GM19438 (cell line): ENCODE results near the gene CACNA1C.
"Not testable (repeated sequence)": the region's sequence is repeated elsewhere in the genome, so short reads cannot be mapped to it uniquely, and the experiment has no call there.

Experiments used
- ATAC-seq: cut with Tn5 transposase; IDR thresholded peaks from one replicate; pipeline ENCODE4 v1.9.1; 2021; ENCODE audit warnings: low read depth; ENCODE audit not compliant: unreplicated experiment

CACNA1C gene

DNA sequence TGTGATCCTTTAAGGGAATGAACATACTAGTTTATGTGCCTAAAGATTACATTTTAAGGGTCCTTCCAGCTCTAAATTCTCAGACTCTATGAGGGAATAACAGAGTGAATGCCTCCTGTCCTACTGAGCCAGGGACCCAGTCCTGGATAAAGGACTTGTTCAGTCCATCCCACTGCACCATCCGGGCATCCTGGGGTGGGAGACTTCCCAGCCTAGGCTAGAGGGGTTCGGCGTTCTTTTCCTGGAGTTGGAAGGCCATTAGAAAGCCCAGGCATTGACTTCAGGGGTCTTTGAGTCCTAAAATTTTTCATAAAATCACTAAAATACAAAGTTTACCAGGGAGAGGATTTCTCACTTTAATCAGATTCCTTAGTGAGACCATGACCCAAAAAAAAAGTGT lies 614.1 kb downstream of the CACNA1C start:
- no peak for ATAC-seq

DNA sequence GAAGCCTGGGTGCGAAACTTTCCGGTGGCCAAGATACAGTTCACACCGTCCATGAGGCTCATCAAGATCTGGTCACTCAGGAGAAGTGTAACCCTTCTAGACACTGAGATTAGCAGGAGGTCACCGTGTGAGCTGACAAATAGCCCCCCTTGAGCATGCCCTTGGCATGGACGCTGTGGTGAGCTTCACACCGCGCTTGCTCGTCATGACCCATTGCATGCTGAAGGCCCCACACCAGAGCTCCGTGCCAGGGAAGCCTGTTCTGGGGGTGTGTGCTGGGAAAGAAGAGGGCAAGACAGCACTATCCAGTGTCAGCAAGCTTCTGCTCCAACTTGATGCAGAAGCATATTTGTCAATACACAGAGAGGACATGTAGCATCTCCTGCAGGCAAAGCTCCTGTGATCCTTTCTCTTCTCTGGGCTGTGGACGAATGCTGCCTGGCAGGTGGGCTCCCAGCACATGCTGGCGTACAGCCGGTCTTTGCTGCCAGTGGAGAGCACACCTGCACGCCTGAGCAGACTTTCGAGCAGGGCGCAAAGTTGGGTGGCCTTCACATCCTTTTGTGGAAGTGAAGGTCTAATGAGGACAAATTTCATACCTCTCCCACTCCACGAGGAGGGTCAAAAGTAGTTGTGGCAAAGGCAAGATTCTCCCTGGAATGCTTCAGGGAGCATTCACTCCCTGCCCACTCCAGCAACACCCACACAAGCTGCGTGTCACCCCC lies 615.1 kb downstream of the CACNA1C start:
- no peak for ATAC-seq

DNA sequence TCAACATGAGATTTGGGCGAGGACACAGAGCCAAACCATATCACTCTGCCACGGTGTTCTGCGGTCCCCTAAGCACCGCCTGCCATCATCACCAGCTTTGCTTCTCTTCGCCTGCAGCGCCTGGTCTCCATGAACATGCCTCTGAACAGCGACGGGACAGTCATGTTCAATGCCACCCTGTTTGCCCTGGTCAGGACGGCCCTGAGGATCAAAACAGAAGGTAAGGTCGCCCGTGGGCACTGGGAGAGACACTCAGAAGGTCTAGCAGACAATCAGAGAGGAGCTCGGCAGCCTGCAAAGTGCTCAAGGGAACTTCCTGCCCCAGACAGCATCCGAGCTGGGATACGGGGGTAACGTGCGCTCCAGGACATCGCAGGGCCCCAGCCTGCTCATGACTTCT lies 616.0 kb downstream of the CACNA1C start:
- ATAC-seq: no peak

- no peak for ATAC-seq
These were observed 616.8 kb downstream of the CACNA1C start for GRCh38 chr12:2669560-2669959.

- no peak for ATAC-seq
These were observed 620.1 kb downstream of the CACNA1C start for GRCh38 chr12:2672863-2673262.

DNA sequence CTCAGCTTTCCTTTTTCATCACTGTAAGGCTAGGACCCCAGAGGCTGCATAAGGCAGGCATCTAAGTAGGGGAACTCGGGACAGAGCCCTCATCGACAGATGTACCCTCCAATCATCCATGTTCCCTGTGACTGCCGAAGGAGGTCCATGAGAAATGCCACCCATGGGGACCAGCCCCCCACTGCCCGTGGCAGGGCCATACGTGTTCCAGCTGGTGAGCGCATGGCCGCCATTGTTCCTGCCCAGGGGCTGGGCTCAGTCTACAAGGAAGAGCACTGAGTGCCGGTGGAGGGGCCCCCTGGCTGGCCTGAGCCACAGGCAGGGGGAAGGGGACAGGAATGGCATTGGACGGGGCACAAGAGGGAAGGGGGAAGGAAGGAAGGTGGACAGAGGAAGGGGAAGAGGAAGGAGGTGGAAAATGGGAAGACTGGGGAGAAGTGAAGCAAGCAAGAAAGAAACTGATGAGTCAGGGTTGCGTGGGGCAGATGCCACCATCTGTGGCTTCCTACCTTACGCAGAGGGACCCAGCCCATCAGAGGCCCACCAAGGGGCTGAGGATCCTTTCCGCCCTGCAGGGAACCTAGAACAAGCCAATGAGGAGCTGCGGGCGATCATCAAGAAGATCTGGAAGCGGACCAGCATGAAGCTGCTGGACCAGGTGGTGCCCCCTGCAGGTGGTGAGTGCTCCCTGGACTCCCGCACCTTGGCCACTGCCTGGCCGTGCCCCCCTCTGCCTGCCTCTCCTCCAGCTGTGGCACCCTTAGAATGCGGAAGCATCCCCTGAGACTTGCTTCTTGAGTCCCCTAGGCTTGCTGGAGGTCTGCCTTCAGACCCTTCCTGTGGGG lies 621.4 kb downstream of the CACNA1C start:
- ATAC-seq: no peak

GRCh38 chr12:2675776-2676175 lies 623.0 kb downstream of the CACNA1C start:
- no peak for ATAC-seq

DNA sequence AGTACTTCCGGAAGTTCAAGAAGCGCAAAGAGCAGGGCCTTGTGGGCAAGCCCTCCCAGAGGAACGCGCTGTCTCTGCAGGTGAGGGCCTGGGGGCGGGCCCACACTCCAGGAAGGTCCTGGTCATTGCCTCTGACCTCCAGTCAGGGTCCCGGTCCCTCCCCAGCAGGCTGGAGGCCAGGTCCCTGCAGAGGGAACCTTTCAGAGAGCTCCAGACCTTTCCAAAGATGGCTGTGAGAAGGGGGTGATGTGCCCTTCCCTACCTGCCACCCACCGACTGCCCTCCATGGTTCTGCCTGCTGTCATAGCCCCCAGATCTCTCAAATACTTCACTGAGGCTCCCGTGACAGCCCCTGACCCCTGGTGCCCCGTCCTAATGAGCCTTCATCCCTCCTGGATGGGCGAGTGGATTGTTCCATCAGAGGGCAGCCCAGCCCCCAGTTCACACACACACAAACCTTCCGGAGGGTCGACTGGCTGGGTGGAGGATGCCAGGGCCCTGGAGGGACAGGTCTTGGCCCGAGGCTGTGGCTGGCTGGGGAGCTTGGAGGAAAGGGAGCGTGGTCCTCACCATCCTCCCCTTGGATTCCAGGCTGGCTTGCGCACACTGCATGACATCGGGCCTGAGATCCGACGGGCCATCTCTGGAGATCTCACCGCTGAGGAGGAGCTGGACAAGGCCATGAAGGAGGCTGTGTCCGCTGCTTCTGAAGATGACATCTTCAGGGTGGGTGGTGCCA lies 624.5 kb downstream of the CACNA1C start:
- no peak for ATAC-seq

- ATAC-seq: no peak
These were observed 625.6 kb downstream of the CACNA1C start for GRCh38 chr12:2678426-2678825.

DNA sequence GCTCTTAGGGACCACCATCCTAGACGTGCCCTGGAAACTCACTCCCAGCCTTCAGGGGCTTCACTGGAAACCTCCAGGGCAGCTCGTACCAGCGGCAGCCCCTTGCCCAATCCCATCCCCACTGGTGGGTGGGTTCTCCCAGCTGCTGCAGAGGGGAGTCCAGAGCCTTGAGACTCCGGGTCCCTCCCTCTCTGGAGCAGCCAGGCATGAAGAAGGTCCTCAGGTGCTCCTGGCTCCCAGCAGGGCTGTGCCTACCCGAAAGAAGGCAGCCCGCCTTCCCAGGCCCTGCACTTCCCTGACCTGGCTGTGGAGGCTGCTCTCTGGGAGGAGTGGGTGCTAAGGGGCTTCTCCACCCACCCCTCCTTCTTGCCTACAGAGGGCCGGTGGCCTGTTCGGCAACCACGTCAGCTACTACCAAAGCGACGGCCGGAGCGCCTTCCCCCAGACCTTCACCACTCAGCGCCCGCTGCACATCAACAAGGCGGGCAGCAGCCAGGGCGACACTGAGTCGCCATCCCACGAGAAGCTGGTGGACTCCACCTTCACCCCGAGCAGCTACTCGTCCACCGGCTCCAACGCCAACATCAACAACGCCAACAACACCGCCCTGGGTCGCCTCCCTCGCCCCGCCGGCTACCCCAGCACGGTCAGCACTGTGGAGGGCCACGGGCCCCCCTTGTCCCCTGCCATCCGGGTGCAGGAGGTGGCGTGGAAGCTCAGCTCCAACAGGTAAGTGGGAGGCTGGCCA lies 626.5 kb downstream of the CACNA1C start:
- ATAC-seq: no peak

DNA sequence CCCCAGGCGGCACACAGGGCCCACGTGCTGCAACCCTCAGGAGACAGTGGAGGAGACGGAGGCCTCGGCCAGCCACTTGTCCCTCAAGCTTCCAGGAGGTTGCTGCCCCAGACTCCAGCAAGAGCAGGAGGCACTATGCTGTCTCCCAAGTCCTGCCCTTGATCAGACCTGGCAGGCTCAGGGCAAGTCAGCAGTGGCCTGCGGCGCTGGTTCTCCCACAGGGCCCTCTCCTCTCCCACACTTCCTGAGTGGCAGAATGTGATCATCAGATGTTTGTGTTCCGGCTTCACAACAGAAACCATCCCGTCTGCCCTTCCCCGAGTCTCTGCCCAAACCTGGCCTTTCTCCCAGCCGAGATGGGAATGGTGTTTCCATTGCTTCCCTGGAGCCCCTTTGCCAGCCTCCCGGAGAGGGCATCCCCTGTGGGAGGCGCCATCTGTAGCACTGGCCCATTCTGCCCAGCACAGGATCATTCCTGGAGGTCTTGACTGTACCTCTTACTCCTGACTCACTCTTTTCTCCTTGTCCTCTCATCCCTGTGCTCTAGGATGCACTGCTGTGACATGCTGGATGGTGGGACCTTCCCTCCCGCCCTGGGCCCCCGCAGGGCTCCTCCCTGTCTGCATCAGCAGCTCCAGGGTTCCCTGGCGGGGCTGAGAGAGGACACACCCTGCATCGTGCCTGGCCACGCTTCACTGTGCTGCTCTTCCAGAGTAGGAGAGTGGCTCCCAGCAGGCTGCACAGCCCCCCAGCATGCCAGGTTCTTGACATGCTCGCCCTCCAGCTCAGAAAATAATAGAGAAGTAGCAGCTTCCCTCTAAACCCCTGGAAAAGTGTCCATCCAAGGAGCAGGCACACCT lies 627.3 kb downstream of the CACNA1C start:
- ATAC-seq: no peak

DNA sequence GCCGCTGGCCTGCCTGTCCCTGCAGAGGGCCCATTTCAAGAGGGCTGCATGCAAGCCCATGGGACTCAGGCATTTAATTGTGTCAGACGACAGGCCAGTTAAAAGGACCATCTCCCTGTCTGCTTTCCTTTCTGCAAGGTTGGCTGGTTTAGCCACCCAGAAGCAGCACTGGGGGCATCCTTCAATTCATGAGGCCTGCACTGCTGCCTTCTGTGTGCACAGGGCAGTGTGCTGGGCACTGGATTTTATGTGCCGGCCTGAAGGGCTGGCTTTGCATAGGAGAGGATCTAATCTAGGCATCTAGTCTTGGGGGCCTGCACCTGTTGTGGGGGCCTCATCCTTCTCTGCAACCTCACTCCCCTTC lies 627.9 kb downstream of the CACNA1C start:
- ATAC-seq: no peak

GRCh38 chr12:2681450-2682205 lies 628.8 kb downstream of the CACNA1C start:
- ATAC-seq: no peak

DNA sequence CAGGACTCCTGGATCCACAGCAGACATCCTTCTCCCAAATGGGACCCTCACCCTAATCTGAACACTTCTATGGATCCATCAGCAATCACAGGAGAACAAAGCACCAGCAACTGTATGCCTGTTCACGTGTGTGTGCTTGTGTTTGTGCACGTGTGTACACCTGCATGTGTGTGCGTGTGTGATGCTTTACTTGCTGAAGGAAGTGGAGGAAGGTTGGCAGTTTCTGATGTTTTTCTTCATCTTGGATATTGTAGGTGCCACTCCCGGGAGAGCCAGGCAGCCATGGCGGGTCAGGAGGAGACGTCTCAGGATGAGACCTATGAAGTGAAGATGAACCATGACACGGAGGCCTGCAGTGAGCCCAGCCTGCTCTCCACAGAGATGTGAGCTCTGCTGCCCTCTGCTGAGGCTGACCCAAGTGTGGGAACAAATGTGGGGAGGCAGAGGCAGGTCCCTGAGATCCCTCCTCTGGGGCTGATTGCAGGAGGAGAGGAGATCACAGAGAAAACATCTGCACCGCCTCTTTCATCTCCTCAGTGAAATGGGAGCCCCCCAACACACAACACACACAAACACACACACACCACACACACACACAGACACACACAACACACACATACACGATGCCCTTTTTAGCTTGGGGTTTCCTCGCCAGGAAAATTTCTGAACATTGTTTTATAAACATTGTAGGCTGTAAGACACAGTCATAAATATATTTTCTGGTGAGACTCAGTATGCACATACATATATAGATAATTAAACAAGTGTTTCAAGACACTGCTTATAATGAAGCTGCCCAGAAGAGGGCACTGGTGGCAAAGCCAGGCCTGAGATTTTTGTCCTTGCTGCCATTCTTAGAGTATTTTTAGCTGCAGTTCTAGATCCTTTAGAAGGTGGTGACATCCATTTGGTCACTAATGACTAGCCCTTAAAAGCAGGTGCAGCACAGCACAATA lies 629.8 kb downstream of the CACNA1C start:
- ATAC-seq: no peak

- no peak for ATAC-seq
These were observed 630.7 kb downstream of the CACNA1C start for GRCh38 chr12:2683283-2684025.

DNA sequence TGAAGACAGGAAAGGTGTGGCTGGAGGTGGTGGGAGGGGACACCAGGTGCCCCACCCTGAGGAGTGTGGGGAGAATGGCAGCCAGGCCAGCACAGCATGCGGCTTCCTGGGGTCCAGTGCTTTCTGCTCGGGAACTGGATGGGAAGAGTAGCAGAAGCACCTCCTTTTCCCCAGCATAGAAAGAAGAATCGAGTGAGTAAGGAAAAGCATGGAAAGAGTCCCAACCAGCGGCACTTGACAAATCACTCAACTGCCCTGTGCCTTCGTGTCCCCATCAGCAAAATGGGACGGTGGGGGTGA lies 631.2 kb downstream of the CACNA1C start:
- not testable (repeated sequence) for ATAC-seq

DNA sequence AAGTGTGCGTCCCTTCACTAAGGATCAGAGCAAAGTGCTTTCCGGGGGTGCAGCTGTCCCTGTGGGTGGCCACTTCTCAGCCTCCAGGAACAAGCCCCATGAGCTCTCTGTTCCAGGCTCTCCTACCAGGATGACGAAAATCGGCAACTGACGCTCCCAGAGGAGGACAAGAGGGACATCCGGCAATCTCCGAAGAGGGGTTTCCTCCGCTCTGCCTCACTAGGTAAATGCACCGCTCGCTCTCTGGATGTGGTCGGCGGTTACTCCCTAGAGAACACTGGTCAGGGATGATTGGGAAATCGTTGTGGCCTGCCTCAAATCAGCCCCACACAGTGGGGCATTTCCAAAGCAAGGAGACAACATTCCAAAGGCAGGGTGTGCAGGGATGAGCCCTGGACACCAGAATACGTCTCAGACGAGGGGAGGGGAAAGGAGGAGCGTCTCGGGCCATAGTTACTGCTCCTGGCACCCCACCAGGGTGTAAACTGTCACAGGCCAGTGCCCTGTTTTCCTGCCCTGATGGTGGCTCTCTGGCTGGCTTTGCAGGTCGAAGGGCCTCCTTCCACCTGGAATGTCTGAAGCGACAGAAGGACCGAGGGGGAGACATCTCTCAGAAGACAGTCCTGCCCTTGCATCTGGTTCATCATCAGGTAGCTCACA lies 633.0 kb downstream of the CACNA1C start:
- ATAC-seq: not testable (repeated sequence)
